ENCODE results near the gene TAS2R60.
"Not testable (repeated sequence)": the region's sequence is repeated elsewhere in the genome, so short reads cannot be mapped to it uniquely, and the experiment has no call there.

TAS2R60 gene

GRCh38 chr7:143479055-143479766, 36.0 kb downstream of the TAS2R60 start:
- no peak for DNase-seq

- DNase-seq, result no peak
Measured at GRCh38 chr7:143480501-143480900, 37.2 kb downstream of the TAS2R60 start.

- no peak for DNase-seq
Measured at GRCh38 chr7:143484119-143484518, 40.9 kb downstream of the TAS2R60 start.

GRCh38 chr7:143485094-143485493, 41.8 kb downstream of the TAS2R60 start:
- no peak for DNase-seq

- no peak for DNase-seq
Measured at GRCh38 chr7:143485500-143485899, 42.2 kb downstream of the TAS2R60 start.

GRCh38 chr7:143486266-143486665, 43.0 kb downstream of the TAS2R60 start:
- not testable (repeated sequence) for DNase-seq

- no peak for DNase-seq
Measured at GRCh38 chr7:143487061-143487460, 43.8 kb downstream of the TAS2R60 start.

- DNase-seq, result no peak
Measured at GRCh38 chr7:143487566-143487965, 44.3 kb downstream of the TAS2R60 start.

GRCh38 chr7:143490717-143491306, 47.6 kb downstream of the TAS2R60 start:
- DNase-seq, result no peak

GRCh38 chr7:143492043-143492471, 48.8 kb downstream of the TAS2R60 start:
- no peak for DNase-seq

- DNase-seq, result no peak
Measured at GRCh38 chr7:143492799-143493739, 49.8 kb downstream of the TAS2R60 start.

- DNase-seq, result no peak
Measured at GRCh38 chr7:143493751-143494150, 50.5 kb downstream of the TAS2R60 start.

Data from NCI-H526 treated with DMSO at 0.1 percent for 48 hours (cell line).